Heart left ventricle (tissue), 13 donors: ENCODE results near the gene GATAD2A.

Experiments
- POLR2A ChIP-seq, 2 donors: fragments of 450-650 bp; IDR thresholded peaks; one replicate each; pipeline ENCODE4 v1.6.1; 2017; ENCODE audit warnings: antibody characterized with exemption in 2 of 2, mild to moderate bottlenecking in 2 of 2, moderate library complexity in 2 of 2
- TF ChIP-seq, protein P1 (sequence below), 12 donors: fragments of 200-600 bp; sonication (generic) in 4 of 12; IDR thresholded peaks; one replicate each; pipeline versions ENCODE4 v1.5.0 to v1.8.0; 2018 to 2022; ENCODE audit warnings: antibody characterized with exemption in 12 of 12, mild to moderate bottlenecking in 5 of 12
- donor health status: ischemic (EF 13 %, LVEDD 7.1; RV severe dilation, severe dysfunction).
- donor health status: DM: no; HTN: yes; CAD: no.
- donor health status: DM: no; HTN: no; CAD: no.
- donor health status: ischemic (EF 25% LVEDD 6.9; RV normal size, moderate dysfunction).
- donor health status: ischemic (EF 25% LVEDD 5.7; RV mildly dilated, moderate dysfunction).
- donor health status: ischemic (EF 35%, LVEDD 5.7; RV mildly dilated, moderate dysfunction).
- donor health status: nonischemic (EF 11% LVEDD 7.7; RV severe dilation, severe dysfunction).
- donor health status: DM: yes; HTN: yes; CAD: no.
- donor health status: PGD.
- donor health status: ischemic (EF 29% LVEDD 5.4; RV normal size, mild dysfunction).
- donor health status: nonischemic (EF 23%, LVEDD 6.1; RV moderate dilation, normal function).

DNA sequence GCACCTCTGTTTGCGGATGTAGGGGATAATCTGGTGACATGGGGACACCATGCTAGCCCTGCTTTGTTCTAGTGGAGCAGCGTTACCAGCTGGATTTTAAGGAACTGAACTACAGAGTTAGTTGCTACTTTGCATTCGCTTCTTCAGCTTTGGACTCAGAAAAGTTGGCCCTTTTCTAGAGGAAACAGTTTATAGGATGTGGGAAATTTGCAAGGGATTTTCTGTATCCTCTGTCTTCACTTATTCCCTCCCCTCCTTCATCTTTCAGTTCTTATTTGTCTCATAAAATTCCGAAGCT lies 2.1 kb downstream of the GATAD2A start:
- TF ChIP-seq, protein P1, sequence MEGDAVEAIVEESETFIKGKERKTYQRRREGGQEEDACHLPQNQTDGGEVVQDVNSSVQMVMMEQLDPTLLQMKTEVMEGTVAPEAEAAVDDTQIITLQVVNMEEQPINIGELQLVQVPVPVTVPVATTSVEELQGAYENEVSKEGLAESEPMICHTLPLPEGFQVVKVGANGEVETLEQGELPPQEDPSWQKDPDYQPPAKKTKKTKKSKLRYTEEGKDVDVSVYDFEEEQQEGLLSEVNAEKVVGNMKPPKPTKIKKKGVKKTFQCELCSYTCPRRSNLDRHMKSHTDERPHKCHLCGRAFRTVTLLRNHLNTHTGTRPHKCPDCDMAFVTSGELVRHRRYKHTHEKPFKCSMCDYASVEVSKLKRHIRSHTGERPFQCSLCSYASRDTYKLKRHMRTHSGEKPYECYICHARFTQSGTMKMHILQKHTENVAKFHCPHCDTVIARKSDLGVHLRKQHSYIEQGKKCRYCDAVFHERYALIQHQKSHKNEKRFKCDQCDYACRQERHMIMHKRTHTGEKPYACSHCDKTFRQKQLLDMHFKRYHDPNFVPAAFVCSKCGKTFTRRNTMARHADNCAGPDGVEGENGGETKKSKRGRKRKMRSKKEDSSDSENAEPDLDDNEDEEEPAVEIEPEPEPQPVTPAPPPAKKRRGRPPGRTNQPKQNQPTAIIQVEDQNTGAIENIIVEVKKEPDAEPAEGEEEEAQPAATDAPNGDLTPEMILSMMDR (IDR thresholded peaks at IDR 0.05), result no peak
- no peak for TF ChIP-seq POLR2A (IDR thresholded peaks at IDR 0.05)
